HepG2 (cell line): ENCODE measurements around the gene FAM111A.

Experiments used
- AGO2 ChIP-seq: fragments of 200-400 bp; formaldehyde crosslinking; optimal IDR thresholded peaks from 2 replicates; pipeline ENCODE3; 2017; ENCODE audit warnings: mild to moderate bottlenecking, low read depth, low read length, moderate library complexity
- CSRNP1 ChIP-seq: sonication (generic); formaldehyde crosslinking; IDR thresholded peaks from 2 replicates; pipeline ENCODE4 v1.8.1; 2023; ENCODE audit warnings: mild to moderate bottlenecking, missing genetic modification reagents
- CTCF ChIP-seq: sonication (generic); formaldehyde crosslinking; IDR thresholded peaks from 2 replicates; pipeline ENCODE4 v1.5.0; 2020; ENCODE audit warnings: mild to moderate bottlenecking, missing genetic modification reagents, moderate library complexity
- EP300 ChIP-seq, 3 experiments: sonication (generic) in 1 of 3; formaldehyde crosslinking in 1 of 3; IDR thresholded peaks; 2 replicates each; pipeline versions ENCODE4 v1.5.1 to v1.6.1; 2011 to 2020; ENCODE audit warnings: low read depth in 2 of 3, low read length in 2 of 3, borderline replicate concordance in 1 of 3, improper control_type of control experiment in 1 of 3, mild to moderate bottlenecking in 1 of 3, missing genetic modification reagents in 1 of 3, moderate library complexity in 1 of 3
- MAX ChIP-seq: IDR thresholded peaks from 2 replicates; pipeline ENCODE4 v1.6.1; 2012; ENCODE audit warnings: inconsistent platforms
- NCOA2 ChIP-seq: sonication (generic); formaldehyde crosslinking; IDR thresholded peaks from 2 replicates; pipeline ENCODE4 v1.8.0; 2022; ENCODE audit warnings: inconsistent platforms
- POLR2A ChIP-seq, 2 experiments: IDR thresholded peaks; 2 replicates each; pipeline ENCODE4 v1.6.1; 2011; ENCODE audit warnings: low read depth in 2 of 2, low read length in 2 of 2, mild to moderate bottlenecking in 1 of 2, moderate library complexity in 1 of 2; ENCODE audit not compliant: insufficient read depth in 1 of 2
- PRDM15 ChIP-seq: sonication (generic); formaldehyde crosslinking; IDR thresholded peaks from 2 replicates; pipeline ENCODE4 v1.4.0; 2020; ENCODE audit warnings: missing genetic modification reagents
- SMC3 ChIP-seq: IDR thresholded peaks from 2 replicates; pipeline ENCODE4 v1.6.1; 2011; ENCODE audit warnings: low read length, improper control_type of control experiment
- SNAPC5 ChIP-seq: sonication (generic); formaldehyde crosslinking; IDR thresholded peaks from 2 replicates; pipeline ENCODE4 v1.8.1; 2023; ENCODE audit warnings: mild to moderate bottlenecking, missing genetic modification reagents, borderline replicate concordance

- TF ChIP-seq SNAPC5 (CRISPR knock-in tag) (no peak), CTCF (CRISPR knock-in tag) (no peak), MAX (no peak), EP300 (IDR thresholded peaks at IDR 0.05; ENCODE audit: low read depth in 2 of 2, low read length in 2 of 2) (no peak), EP300 (CRISPR knock-in tag; IDR thresholded peaks at IDR 0.05; ENCODE audit: borderline replicate concordance) (no peak), NCOA2 (CRISPR knock-in tag) (no peak), CSRNP1 (CRISPR knock-in tag) (no peak), SMC3 (no peak), AGO2 (no peak), PRDM15 (CRISPR knock-in tag) (no peak), POLR2A (IDR thresholded peaks at IDR 0.05; ENCODE audit: insufficient read depth in 1 of 2, low read depth in 2 of 2, low read length in 2 of 2) (no peak)
Observed at GRCh38 chr11:59195586-59195985, 52.9 kb downstream of the FAM111A start.
